Neural crest cell (in vitro differentiated cells): ENCODE results near the gene ARMC5. TPM values are rescaled to one million over a fixed set of nuclear protein-coding genes. Genes with fewer than 3 reads are reported as not detected.

ENCODE experiments used
- DNase-seq: peaks from one replicate; pipeline ENCODE4 v3.0.0; 2021; ENCODE audit warnings: low read depth, mixed read lengths, low spot score
- H3K27ac Mint-ChIP-seq: one replicate; pipeline ENCODE4 v1.8.0; 2021; ENCODE audit warnings: mild to moderate bottlenecking, mixed read lengths; ENCODE audit not compliant: unreplicated experiment
- H3K27me3 Mint-ChIP-seq: 2 replicates; pipeline ENCODE4 v1.8.0; 2021; ENCODE audit warnings: low read depth, mild to moderate bottlenecking, mixed read lengths
- H3K36me3 Mint-ChIP-seq: 2 replicates; pipeline ENCODE4 v1.8.0; 2021; ENCODE audit warnings: low read depth, mild to moderate bottlenecking, mixed read lengths
- H3K4me1 Mint-ChIP-seq: 2 replicates; pipeline ENCODE4 v1.8.0; 2021; ENCODE audit warnings: mixed read lengths
- H3K4me3 Mint-ChIP-seq: one replicate; pipeline ENCODE4 v1.8.0; 2021; ENCODE audit warnings: mild to moderate bottlenecking, mixed read lengths
- H3K9me3 Mint-ChIP-seq: 2 replicates; pipeline ENCODE4 v1.8.0; 2021; ENCODE audit warnings: mixed read lengths
- total RNA-seq: library from RNA; stranded (reverse); gene quantifications from 2 replicates; pipeline ENCODE4 v1.2.1, GENCODE V29; 2021
- TF ChIP-seq, protein P1 (sequence below): fragments of 200-600 bp; sonication (generic); conservative IDR thresholded peaks from 2 replicates; pipeline ENCODE4 v1.5.0; 2021; ENCODE audit warnings: antibody characterized with exemption, mild to moderate bottlenecking

The ARMC5 gene
- total RNA-seq, 1 donor from 2014 or later, result 12.3 TPM

DNA sequence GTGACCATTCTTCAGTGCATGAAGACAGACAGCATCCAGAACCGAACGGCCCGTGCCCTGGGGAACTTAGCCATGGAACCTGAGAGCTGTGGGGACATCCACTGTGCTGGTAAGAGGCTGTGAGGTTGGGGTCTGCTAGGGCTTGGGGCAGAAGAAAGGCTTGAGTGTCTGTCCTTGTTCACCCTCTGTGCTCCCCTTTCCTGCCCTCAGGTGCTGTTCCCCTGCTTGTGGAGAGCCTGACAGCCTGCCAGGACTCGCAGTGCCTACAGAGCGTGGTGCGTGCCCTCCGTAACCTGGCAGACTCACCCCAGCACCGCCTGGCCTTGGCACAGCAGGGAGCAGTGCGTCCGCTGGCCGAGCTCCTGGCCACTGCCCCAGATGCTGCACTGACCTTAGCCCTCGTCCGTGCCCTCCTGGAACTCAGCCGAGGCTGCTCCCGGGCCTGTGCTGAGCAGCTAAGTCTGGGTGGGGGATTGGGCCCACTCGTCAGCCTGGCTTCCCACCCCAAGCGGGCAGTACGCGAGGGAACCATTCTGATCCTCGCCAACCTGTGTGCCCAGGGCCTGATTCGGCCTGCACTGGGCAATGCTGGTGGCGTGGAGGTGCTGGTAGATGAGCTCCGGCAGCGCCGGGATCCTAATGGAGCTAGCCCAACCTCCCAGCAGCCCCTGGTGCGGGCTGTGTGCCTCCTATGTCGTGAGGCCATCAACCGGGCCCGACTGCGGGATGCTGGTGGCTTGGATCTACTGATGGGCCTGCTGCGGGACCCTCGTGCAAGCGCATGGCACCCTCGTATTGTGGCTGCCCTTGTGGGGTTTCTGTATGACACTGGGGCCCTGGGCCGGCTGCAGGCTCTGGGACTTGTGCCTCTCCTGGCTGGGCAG lies 2.9 kb downstream of the ARMC5 start:
- TF ChIP-seq, protein P1, sequence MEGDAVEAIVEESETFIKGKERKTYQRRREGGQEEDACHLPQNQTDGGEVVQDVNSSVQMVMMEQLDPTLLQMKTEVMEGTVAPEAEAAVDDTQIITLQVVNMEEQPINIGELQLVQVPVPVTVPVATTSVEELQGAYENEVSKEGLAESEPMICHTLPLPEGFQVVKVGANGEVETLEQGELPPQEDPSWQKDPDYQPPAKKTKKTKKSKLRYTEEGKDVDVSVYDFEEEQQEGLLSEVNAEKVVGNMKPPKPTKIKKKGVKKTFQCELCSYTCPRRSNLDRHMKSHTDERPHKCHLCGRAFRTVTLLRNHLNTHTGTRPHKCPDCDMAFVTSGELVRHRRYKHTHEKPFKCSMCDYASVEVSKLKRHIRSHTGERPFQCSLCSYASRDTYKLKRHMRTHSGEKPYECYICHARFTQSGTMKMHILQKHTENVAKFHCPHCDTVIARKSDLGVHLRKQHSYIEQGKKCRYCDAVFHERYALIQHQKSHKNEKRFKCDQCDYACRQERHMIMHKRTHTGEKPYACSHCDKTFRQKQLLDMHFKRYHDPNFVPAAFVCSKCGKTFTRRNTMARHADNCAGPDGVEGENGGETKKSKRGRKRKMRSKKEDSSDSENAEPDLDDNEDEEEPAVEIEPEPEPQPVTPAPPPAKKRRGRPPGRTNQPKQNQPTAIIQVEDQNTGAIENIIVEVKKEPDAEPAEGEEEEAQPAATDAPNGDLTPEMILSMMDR, result no peak
- DNase-seq, result no peak
- Mint-ChIP-seq H3K27me3 (no peaks in the 10 kb centered on the region), H3K9me3 (no peaks in the 10 kb centered on the region), H3K36me3 (no peaks in the 10 kb centered on the region), H3K27ac (no peak overlapping the region), H3K4me3 (no peak overlapping the region), H3K4me1 (peaks cover 20% of the 10 kb centered on the region)

- Mint-ChIP-seq H3K36me3 (no peaks in the 10 kb centered on the region), H3K4me3 (no peak overlapping the region), H3K27me3 (no peaks in the 10 kb centered on the region), H3K4me1 (peaks cover 13% of the 10 kb centered on the region), H3K27ac (no peak overlapping the region), H3K9me3 (no peaks in the 10 kb centered on the region)
- no peak for DNase-seq
- TF ChIP-seq, protein P1, result no peak
These were observed 5.1 kb downstream of the ARMC5 start for GRCh38 chr16:31464348-31464769.

GRCh38 chr16:31464781-31465260 lies 5.5 kb downstream of the ARMC5 start:
- Mint-ChIP-seq H3K4me3 (no peak overlapping the region), H3K27me3 (no peaks in the 10 kb centered on the region)

GRCh38 chr16:31465788-31466370 lies 6.6 kb downstream of the ARMC5 start:
- no peak for DNase-seq
- Mint-ChIP-seq H3K27ac (no peak overlapping the region), H3K9me3 (no peaks in the 10 kb centered on the region), H3K4me3 (no peak overlapping the region), H3K27me3 (no peaks in the 10 kb centered on the region), H3K36me3 (no peaks in the 10 kb centered on the region), H3K4me1 (peaks cover 8% of the 10 kb centered on the region)
- TF ChIP-seq, protein P1, result no peak

More at GRCh38 chr16:31464781-31465260, 5.5 kb downstream of the ARMC5 start:
- Mint-ChIP-seq H3K27ac (no peak overlapping the region), H3K36me3 (no peaks in the 10 kb centered on the region), H3K4me1 (peaks cover 16% of the 10 kb centered on the region), H3K9me3 (no peaks in the 10 kb centered on the region)
- TF ChIP-seq, protein P1, result no peak
- DNase-seq, result no peak

- Mint-ChIP-seq H3K36me3 (no peaks in the 10 kb centered on the region), H3K4me3 (no peak overlapping the region), H3K27me3 (peaks cover 5% of the 10 kb centered on the region), H3K4me1 (peaks cover 9% of the 10 kb centered on the region), H3K9me3 (no peaks in the 10 kb centered on the region), H3K27ac (no peak overlapping the region)
- no peak for DNase-seq
- TF ChIP-seq, protein P1, result no peak
These were observed 7.1 kb downstream of the ARMC5 start for GRCh38 chr16:31466381-31466841.
